GM04504 (cell line): ENCODE measurements around the gene CEP250.

ENCODE experiments used
- DNase-seq: peaks from one replicate; pipeline ENCODE4 v3.0.0-alpha.2; 2012; ENCODE audit warnings: low read depth

Gene CEP250

DNA sequence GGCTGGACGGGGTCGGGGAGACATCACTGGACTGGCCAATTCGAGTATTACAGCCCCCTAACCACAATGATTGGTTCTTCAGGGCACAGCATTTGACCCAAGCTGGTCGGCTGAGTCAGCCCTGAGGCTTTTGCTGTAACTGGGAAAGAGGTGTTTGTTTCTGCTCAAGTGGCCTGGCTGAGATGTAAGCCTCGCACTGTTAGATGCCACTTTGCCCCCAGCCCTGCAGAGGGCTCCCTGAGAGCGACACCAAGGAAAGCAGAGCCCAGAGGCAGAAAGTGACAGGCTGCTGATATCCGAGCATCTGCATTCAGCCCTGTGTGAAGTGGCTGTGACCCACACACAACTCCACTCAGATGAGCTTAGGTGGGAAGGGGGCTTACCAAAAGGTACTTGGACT lies 105.9 kb downstream of the CEP250 start:
- peak; percentile 33 for DNase-seq

DNA sequence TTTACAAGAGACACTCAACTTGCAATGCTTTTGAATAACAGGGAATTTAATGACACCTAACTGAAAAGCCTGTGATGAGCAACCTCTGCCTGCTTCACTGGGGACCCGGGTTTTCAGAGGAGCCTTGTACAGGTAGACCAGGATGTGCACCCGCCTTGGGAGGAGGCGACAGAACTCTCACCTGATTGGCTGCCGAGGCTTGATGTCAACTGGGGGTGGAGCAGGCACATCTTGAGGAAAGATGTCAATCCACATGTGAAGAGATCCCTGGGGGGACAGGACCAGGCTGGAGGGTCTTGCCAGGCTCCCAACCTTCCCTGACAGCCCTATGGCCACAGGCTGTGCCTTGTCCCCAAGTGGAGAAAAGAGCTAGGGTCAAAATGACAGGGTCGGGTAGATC lies 106.3 kb downstream of the CEP250 start:
- no peak for DNase-seq

DNA sequence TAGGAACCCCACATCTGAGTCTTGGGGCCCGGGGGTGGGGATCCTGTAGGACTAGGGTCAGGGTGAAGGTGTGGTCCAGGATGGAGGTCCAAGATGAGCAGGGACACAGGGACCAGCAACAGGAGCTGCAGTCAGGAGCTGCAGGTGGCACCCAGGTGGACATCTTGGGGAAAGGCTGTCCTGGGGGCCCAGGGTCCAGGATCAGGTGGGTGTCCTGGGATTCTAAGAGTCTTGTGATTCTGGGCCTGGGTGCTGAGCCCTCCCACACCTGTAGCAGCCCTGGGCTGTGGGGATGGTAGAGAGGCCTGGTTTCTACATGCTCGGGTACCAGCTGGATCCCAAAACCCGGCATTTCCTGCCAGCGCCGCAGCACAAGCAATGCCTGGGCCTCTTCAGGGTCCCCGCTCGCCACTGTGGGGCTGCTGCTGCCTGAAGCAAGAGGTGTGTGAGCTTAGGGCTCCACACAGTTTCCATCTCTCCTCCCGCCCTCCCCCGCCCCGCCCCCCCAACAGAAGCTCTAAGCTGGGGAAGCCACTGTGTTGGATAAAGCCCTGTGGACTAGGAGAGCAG lies 107.2 kb downstream of the CEP250 start:
- DNase-seq, result no peak

GRCh38 chr20:35563834-35564233 lies 108.4 kb downstream of the CEP250 start:
- no peak for DNase-seq

DNA sequence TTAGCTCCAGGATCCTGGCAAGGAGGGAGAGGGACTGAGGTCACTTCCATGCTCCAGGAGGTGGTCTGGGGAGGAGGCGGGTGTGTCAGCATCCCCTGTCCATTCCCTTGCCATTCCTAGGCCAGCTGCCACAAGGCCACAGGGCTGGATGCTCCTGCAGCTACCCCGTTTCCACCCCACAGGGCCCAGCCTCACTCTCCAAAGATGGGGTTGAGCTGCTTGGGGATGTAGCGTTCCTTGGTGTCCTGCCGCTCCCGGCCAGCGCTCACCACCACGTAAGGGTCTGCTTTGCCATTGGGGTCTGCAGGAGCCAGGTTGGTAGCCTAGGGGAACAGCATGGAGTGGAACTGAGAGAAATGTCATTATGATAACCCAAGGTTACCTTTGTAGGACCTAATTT lies 109.5 kb downstream of the CEP250 start:
- DNase-seq, result no peak

DNA sequence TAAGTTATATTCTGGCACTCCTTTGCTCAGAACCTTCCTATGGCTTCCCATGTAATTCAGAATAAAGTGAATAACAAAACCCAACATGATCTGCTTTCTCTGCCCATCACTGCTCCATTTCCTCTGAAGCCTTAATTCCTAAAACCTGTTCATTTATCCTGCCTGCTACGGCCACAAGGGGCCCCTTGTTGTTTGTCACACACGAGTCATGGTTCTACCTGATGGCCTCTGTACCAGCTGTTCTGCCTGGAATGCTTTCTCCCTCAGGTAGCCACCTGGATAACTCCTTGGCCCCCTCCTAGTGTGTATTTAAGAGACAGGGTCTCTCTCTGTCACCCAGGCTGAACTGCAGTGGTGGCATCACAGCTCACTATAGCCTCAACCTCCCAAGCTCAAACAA lies 113.2 kb downstream of the CEP250 start:
- no peak for DNase-seq
